ENCODE data around the gene ANKRD42.

Gene ANKRD42

GRCh38 chr11:83280256-83280655, 86.7 kb downstream of the ANKRD42 start:
- no peak overlapping the region for H3K4me2 ChIP-seq (ENCODE audit: low read depth, low read length)
- no peaks in the 10 kb centered on the region for H4K20me1 ChIP-seq (ENCODE audit: insufficient read depth, low read length)
- peaks cover 9% of the 10 kb centered on the region; the same call in 1 of the 2 replicates for H3K4me1 ChIP-seq (ENCODE audit: low read length)
- no peak overlapping the region for H3K9ac ChIP-seq (ENCODE audit: low read length)
- peaks cover 33% of the 10 kb centered on the region for H3K79me2 ChIP-seq (ENCODE audit: low read length)
- H3K4me3 ChIP-seq (ENCODE audit: low read length) = no peak overlapping the region
- no peaks in the 10 kb centered on the region for H3F3A ChIP-seq (ENCODE audit: insufficient read depth, low read length)
- H3K9me3 ChIP-seq (replicated peaks; ENCODE audit: insufficient read depth, low read length) = no peaks in the 10 kb centered on the region
- no peak for TF ChIP-seq EZH2 (optimal IDR thresholded peaks at IDR 0.05; ENCODE audit: low read depth, low read length)
- no peak for TF ChIP-seq EZH2phosphoT487 (IDR thresholded peaks at IDR 0.05; ENCODE audit: low read length)
- TF ChIP-seq CTCF (IDR thresholded peaks at IDR 0.05; ENCODE audit: low read length) = no peak
- no peaks in the 10 kb centered on the region for H3K27me3 ChIP-seq (replicated peaks; ENCODE audit: insufficient read depth, low read length)
- H3K36me3 ChIP-seq (replicated peaks; ENCODE audit: insufficient read depth, low read length) = no peaks in the 10 kb centered on the region
- no peak for DNase-seq
- H3K27ac ChIP-seq (ENCODE audit: low read length) = no peak overlapping the region
- no peak overlapping the region for H2AFZ ChIP-seq (ENCODE audit: low read length)
- H3K9me2 ChIP-seq (replicated peaks; ENCODE audit: insufficient read depth, low read length) = no peaks in the 10 kb centered on the region

GRCh38 chr11:83282084-83282716, 88.7 kb downstream of the ANKRD42 start:
- no peak for TF ChIP-seq EZH2phosphoT487 (IDR thresholded peaks at IDR 0.05; ENCODE audit: low read length)
- TF ChIP-seq CTCF (IDR thresholded peaks at IDR 0.05; ENCODE audit: low read length) = no peak
- TF ChIP-seq EZH2 (optimal IDR thresholded peaks at IDR 0.05; ENCODE audit: low read depth, low read length) = no peak
- no peaks in the 10 kb centered on the region for H4K20me1 ChIP-seq (ENCODE audit: insufficient read depth, low read length)
- H3K9ac ChIP-seq (ENCODE audit: low read length) = no peak overlapping the region
- H3K79me2 ChIP-seq (ENCODE audit: low read length) = peaks cover 36% of the 10 kb centered on the region
- no peak overlapping the region for H3K27ac ChIP-seq (ENCODE audit: low read length)
- DNase-seq = no peak
- no peaks in the 10 kb centered on the region for H3K36me3 ChIP-seq (replicated peaks; ENCODE audit: insufficient read depth, low read length)
- H3K4me3 ChIP-seq (ENCODE audit: low read length) = no peak overlapping the region
- H3K4me1 ChIP-seq (ENCODE audit: low read length) = peaks cover 13% of the 10 kb centered on the region; the same call in 1 of the 2 replicates
- H3K4me2 ChIP-seq (ENCODE audit: low read depth, low read length) = no peak overlapping the region
- H2AFZ ChIP-seq (ENCODE audit: low read length) = no peak overlapping the region
- H3K27me3 ChIP-seq (replicated peaks; ENCODE audit: insufficient read depth, low read length) = no peaks in the 10 kb centered on the region
- H3K9me2 ChIP-seq (replicated peaks; ENCODE audit: insufficient read depth, low read length) = no peaks in the 10 kb centered on the region
- H3K9me3 ChIP-seq (replicated peaks; ENCODE audit: insufficient read depth, low read length) = no peaks in the 10 kb centered on the region
- H3F3A ChIP-seq (ENCODE audit: insufficient read depth, low read length) = peaks cover 5% of the 10 kb centered on the region; the same call in 1 of the 2 replicates

- DNase-seq = no peak
- H3K36me3 ChIP-seq (replicated peaks; ENCODE audit: insufficient read depth, low read length) = no peaks in the 10 kb centered on the region
- H3K79me2 ChIP-seq (ENCODE audit: low read length) = peaks cover 36% of the 10 kb centered on the region
- peak overlapping the region; percentile 93; the same call in 1 of the 2 replicates for H3K27ac ChIP-seq (ENCODE audit: low read length)
- H3K4me3 ChIP-seq (ENCODE audit: low read length) = peak overlapping the region; percentile 96
- H3K4me1 ChIP-seq (ENCODE audit: low read length) = peaks cover 22% of the 10 kb centered on the region
- H3K9me3 ChIP-seq (replicated peaks; ENCODE audit: insufficient read depth, low read length) = no peaks in the 10 kb centered on the region
- no peak for TF ChIP-seq EZH2 (optimal IDR thresholded peaks at IDR 0.05; ENCODE audit: low read depth, low read length)
- no peak for TF ChIP-seq CTCF (IDR thresholded peaks at IDR 0.05; ENCODE audit: low read length)
- no peak for TF ChIP-seq EZH2phosphoT487 (IDR thresholded peaks at IDR 0.05; ENCODE audit: low read length)
- H4K20me1 ChIP-seq (ENCODE audit: insufficient read depth, low read length) = no peaks in the 10 kb centered on the region
- H2AFZ ChIP-seq (ENCODE audit: low read length) = 0 out of 2 replicates have a peak overlapping the region, but pooled peaks have one; percentile 89
- peak overlapping the region; percentile 85 for H3K4me2 ChIP-seq (ENCODE audit: low read depth, low read length)
- H3K9me2 ChIP-seq (replicated peaks; ENCODE audit: insufficient read depth, low read length) = no peaks in the 10 kb centered on the region
- peak overlapping the region; percentile 98; the same call in 1 of the 2 replicates for H3K9ac ChIP-seq (ENCODE audit: low read length)
- H3K27me3 ChIP-seq (replicated peaks; ENCODE audit: insufficient read depth, low read length) = no peaks in the 10 kb centered on the region
- peaks cover 5% of the 10 kb centered on the region; the same call in 1 of the 2 replicates for H3F3A ChIP-seq (ENCODE audit: insufficient read depth, low read length)
Observed at GRCh38 chr11:83284501-83285150, 91.1 kb downstream of the ANKRD42 start.

Data from MM.1S (cell line).